ENCODE results near the gene MX1. TPM values are rescaled to one million over a fixed set of nuclear protein-coding genes. Genes with fewer than 3 reads are reported as not detected.

MX1 gene, protein sequence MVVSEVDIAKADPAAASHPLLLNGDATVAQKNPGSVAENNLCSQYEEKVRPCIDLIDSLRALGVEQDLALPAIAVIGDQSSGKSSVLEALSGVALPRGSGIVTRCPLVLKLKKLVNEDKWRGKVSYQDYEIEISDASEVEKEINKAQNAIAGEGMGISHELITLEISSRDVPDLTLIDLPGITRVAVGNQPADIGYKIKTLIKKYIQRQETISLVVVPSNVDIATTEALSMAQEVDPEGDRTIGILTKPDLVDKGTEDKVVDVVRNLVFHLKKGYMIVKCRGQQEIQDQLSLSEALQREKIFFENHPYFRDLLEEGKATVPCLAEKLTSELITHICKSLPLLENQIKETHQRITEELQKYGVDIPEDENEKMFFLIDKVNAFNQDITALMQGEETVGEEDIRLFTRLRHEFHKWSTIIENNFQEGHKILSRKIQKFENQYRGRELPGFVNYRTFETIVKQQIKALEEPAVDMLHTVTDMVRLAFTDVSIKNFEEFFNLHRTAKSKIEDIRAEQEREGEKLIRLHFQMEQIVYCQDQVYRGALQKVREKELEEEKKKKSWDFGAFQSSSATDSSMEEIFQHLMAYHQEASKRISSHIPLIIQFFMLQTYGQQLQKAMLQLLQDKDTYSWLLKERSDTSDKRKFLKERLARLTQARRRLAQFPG
- 4.5 and 6.6 TPM in 2 replicates for total RNA-seq

DNA sequence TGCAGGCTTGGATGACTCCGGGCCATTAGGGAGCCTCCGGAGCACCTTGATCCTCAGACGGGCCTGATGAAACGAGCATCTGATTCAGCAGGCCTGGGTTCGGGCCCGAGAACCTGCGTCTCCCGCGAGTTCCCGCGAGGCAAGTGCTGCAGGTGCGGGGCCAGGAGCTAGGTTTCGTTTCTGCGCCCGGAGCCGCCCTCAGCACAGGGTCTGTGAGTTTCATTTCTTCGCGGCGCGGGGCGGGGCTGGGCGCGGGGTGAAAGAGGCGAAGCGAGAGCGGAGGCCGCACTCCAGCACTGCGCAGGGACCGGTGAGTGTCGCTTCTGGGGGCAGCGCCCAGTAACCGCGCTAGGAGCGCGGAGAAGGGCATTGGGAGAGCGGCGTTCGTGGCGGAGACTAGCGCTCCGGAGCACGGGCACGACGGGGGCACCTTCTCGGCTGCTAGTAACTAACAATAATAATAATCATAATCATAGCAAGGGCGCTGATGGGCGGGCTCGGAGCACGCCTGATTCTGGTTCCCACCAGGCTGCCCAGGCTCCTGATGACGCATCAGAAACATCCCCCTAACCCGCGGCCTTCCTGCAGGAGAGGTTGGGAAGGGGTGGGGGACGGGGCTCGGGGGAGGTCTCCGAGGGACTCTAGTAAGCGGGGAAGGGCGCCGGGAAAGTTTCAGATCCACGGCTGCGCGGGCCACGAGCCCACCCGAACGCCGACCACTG is at the start of gene MX1:
Gene MX1, plus strand, starts transcription at position 286 of the 722 bp plus-strand sequence. CDS start 5,832 bp downstream, outside the sequence.

DNA sequence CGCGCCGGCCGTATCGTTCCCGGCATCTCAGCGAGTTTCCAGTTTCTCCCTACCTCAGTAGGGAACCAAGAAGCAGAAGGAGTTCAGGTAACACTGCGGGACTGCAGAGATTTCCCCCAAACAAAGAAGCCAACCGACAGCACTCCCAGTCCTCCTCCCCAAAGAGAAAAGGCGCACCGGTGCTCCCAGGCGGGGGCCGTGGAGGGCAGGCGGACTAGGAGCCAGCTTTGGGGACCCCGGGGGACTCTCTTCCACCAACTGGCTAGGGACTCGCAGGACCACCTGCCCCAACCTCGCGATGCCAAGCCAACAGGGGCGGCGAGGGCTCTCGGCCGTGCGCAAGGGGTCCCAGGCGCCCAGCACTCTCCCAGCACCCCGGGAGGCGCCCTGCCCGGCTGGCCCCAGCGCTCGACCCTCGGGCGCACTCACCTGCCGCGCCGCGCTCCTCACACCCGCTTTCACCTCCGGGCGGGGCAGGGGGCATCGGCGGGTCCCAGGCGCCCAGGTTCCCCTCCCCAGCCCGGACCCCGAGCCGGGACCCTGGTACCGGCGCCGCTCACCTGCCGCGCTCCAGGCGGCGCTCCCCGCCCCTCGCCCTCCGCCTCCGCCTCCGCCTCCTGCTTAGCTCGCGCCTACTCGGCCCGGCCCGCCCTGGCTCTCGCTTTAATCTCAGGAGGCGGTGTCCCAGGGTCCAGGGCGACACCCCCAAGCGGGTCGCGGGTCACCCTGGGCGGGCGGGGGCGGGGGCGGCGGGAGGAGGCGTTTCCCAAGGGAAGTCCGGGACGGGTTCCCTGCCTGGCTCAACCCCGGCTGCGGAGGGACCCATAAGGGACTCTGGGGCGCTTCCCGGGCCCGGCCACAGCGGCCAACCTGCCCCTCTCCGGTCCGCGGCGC is 81.7 kb downstream of the MX1 start, which contains the start of gene TMPRSS2:
Gene TMPRSS2, minus strand, starts transcription at position 638 of the 894 bp plus-strand sequence. CDS start 10,025 bp downstream, outside the sequence.

Other genes starting within 250 kb of the MX1 start
- gene FAM3B, start 109.4 kb upstream of the MX1 start, total RNA-seq, result not detected in 2 replicates
- 6.3 and 9.9 TPM in 2 replicates for gene MX2, start 64.2 kb upstream of the MX1 start, total RNA-seq
- not detected in 2 replicates for gene TMPRSS2, start 81.9 kb downstream of the MX1 start, total RNA-seq